Peyer's patch (tissue), 4 donors: ENCODE measurements around the gene VTN. TPM values are rescaled to one million over a fixed set of nuclear protein-coding genes. Genes with fewer than 3 reads are reported as not detected.

Experiments
- DNase-seq, 3 donors: peaks; one replicate each; pipeline ENCODE4 v3.0.0-alpha.2; 2017 to 2019
- H3K27ac ChIP-seq, 4 donors: fragments of 200-600 bp; sonication (generic); one replicate each; pipeline ENCODE4 v1.5.1; 2016 to 2019
- H3K27me3 ChIP-seq, 2 donors: fragments of 200-600 bp; sonication (generic); one replicate each; pipeline ENCODE4 v1.5.1; 2019
- H3K36me3 ChIP-seq, 3 donors: fragments of 200-600 bp; sonication (generic); one replicate each; pipeline ENCODE4 v1.5.1; 2016 to 2019
- H3K4me1 ChIP-seq, 4 donors: fragments of 200-600 bp; sonication (generic); one replicate each; pipeline ENCODE4 v1.5.1; 2016 to 2019
- H3K4me3 ChIP-seq, 4 donors: fragments of 200-600 bp; sonication (generic); 1 replicate in 3 of 4; 2 replicates in 1 of 4; pipeline ENCODE4 v1.5.1; 2016 to 2019; ENCODE audit warnings: mild to moderate bottlenecking in 1 of 4
- H3K9me3 ChIP-seq, 4 donors: fragments of 200-600 bp; sonication (generic); one replicate each; pipeline ENCODE4 v1.5.1; 2016 to 2019; ENCODE audit warnings: mild to moderate bottlenecking in 1 of 4
- CTCF ChIP-seq, 6 experiments: fragments of 450-650 bp in 4 of 6; fragments of 200-600 bp in 2 of 6; sonication (generic) in 1 of 6; IDR thresholded peaks; one replicate each; pipeline ENCODE4 v1.5.1; 2017 to 2019; ENCODE audit warnings: antibody characterized with exemption in 6 of 6, mild to moderate bottlenecking in 3 of 6, moderate library complexity in 1 of 6
- POLR2A ChIP-seq, 2 donors: fragments of 450-650 bp; IDR thresholded peaks; one replicate each; pipeline ENCODE4 v1.5.1; 2017; ENCODE audit warnings: antibody characterized with exemption in 2 of 2, mild to moderate bottlenecking in 2 of 2, moderate library complexity in 2 of 2
- total RNA-seq, 4 donors: library from RNA; depleted of rRNA; stranded (reverse); fragments of >200 nt; gene quantifications; one replicate each; pipeline ENCODE4 v1.1.0, GENCODE V29; 2016

Gene VTN
- total RNA-seq, 4 donors from 2014 or later = 0.57 TPM; not detected in 3

- peak in 1 of 3 donors; percentile 17 for DNase-seq
- Histone ChIP-seq H3K4me1 (peaks cover 0 to 33% (median 6%) of the 10 kb centered on the region in 4 donors), H3K27ac (peak overlapping the region; percentile 80 to 95 (median 88)), H3K4me3 (peak overlapping the region; percentile 80 to 91 (median 90)), H3K9me3 (no peaks in the 10 kb centered on the region), H3K36me3 (peaks cover 0 to 23% (median 0%) of the 10 kb centered on the region in 3 donors), H3K27me3 (no peaks in the 10 kb centered on the region)
- TF ChIP-seq POLR2A (IDR thresholded peaks at IDR 0.05) (no peak), CTCF (IDR thresholded peaks at IDR 0.05) (no peak)
Observed at GRCh38 chr17:28334666-28335200, 35.4 kb downstream of the VTN start.

- Histone ChIP-seq H3K4me3 (peak overlapping the region in 2 of 4 donors; percentile 90 to 91), H3K4me1 (peaks cover 0 to 33% (median 6%) of the 10 kb centered on the region in 4 donors)
- DNase-seq = no peak
Observed at GRCh38 chr17:28334171-28334570, 35.9 kb downstream of the VTN start.

GRCh38 chr17:28333083-28333746, 36.9 kb downstream of the VTN start:
- no peak overlapping the region for H3K4me3 ChIP-seq
- H3K36me3 ChIP-seq = peaks cover 0 to 35% (median 0%) of the 10 kb centered on the region in 3 donors
- DNase-seq = no peak
- H3K9me3 ChIP-seq = no peaks in the 10 kb centered on the region
- H3K27ac ChIP-seq = no peak overlapping the region
- peaks cover 0 to 33% (median 6%) of the 10 kb centered on the region in 4 donors for H3K4me1 ChIP-seq
- no peaks in the 10 kb centered on the region for H3K27me3 ChIP-seq
- no peak for TF ChIP-seq CTCF (IDR thresholded peaks at IDR 0.05)
- no peak for TF ChIP-seq POLR2A (IDR thresholded peaks at IDR 0.05)

More at GRCh38 chr17:28334171-28334570, 35.9 kb downstream of the VTN start:
- H3K36me3 ChIP-seq = peaks cover 0 to 26% (median 0%) of the 10 kb centered on the region in 3 donors
- H3K9me3 ChIP-seq = no peaks in the 10 kb centered on the region
- no peaks in the 10 kb centered on the region for H3K27me3 ChIP-seq
- TF ChIP-seq CTCF (IDR thresholded peaks at IDR 0.05) = no peak
- no peak overlapping the region for H3K27ac ChIP-seq

- peaks cover 0 to 41% (median 0%) of the 10 kb centered on the region in 3 donors for H3K36me3 ChIP-seq
- H3K9me3 ChIP-seq = no peaks in the 10 kb centered on the region
- no peaks in the 10 kb centered on the region for H3K27me3 ChIP-seq
- peak in 1 of 2 donors; percentile 19 for TF ChIP-seq POLR2A (IDR thresholded peaks at IDR 0.05)
- no peak for TF ChIP-seq CTCF (IDR thresholded peaks at IDR 0.05)
- peak overlapping the region in 2 of 4 donors; percentile 2 to 15 for H3K4me3 ChIP-seq
- peak overlapping the region in 2 of 4 donors; percentile 65 to 82 for H3K27ac ChIP-seq
- peaks cover 0 to 26% (median 6%) of the 10 kb centered on the region in 4 donors for H3K4me1 ChIP-seq
- peak in 1 of 3 donors; percentile 79 for DNase-seq
Observed at GRCh38 chr17:28331891-28332420, 38.2 kb downstream of the VTN start.

- no peaks in the 10 kb centered on the region for H3K27me3 ChIP-seq
- H3K27ac ChIP-seq = no peak overlapping the region
- peaks cover 0 to 41% (median 0%) of the 10 kb centered on the region in 3 donors for H3K36me3 ChIP-seq
- no peak overlapping the region for H3K4me3 ChIP-seq
- no peaks in the 10 kb centered on the region for H3K9me3 ChIP-seq
- TF ChIP-seq POLR2A (IDR thresholded peaks at IDR 0.05) = no peak
- no peak for TF ChIP-seq CTCF (IDR thresholded peaks at IDR 0.05)
- no peak for DNase-seq
- H3K4me1 ChIP-seq = peaks cover 0 to 16% (median 2%) of the 10 kb centered on the region in 4 donors
Observed at GRCh38 chr17:28330671-28331070, 39.4 kb downstream of the VTN start.
